Suprapubic skin (tissue), 4 donors: Measurements from ENCODE around the gene ZNF398. TPM values are rescaled to one million over a fixed set of nuclear protein-coding genes. Genes with fewer than 3 reads are reported as not detected.

ENCODE experiments used
- DNase-seq, 2 donors: peaks; one replicate each; pipeline ENCODE4 v3.0.0-alpha.2; 2019; ENCODE audit warnings: low spot score in 2 of 2
- H3K27ac ChIP-seq: fragments of 200-600 bp; sonication (generic); one replicate; pipeline ENCODE4 v1.5.1; 2019
- H3K27me3 ChIP-seq: fragments of 200-600 bp; sonication (generic); one replicate; pipeline ENCODE4 v1.5.1; 2019
- H3K36me3 ChIP-seq: fragments of 200-600 bp; sonication (generic); one replicate; pipeline ENCODE4 v1.5.1; 2019
- H3K4me1 ChIP-seq: fragments of 200-600 bp; sonication (generic); one replicate; pipeline ENCODE4 v1.5.1; 2019
- H3K4me3 ChIP-seq: fragments of 200-600 bp; sonication (generic); one replicate; pipeline ENCODE4 v1.5.1; 2019; ENCODE audit warnings: mild to moderate bottlenecking
- H3K9me3 ChIP-seq: fragments of 200-600 bp; sonication (generic); one replicate; pipeline ENCODE4 v1.5.1; 2019
- CTCF ChIP-seq, 2 donors: fragments of 200-600 bp in 1 of 2; fragments of 450-650 bp in 1 of 2; sonication (generic) in 1 of 2; IDR thresholded peaks; one replicate each; pipeline ENCODE4 v1.5.1; 2016 to 2019; ENCODE audit warnings: antibody characterized with exemption in 2 of 2, mild to moderate bottlenecking in 1 of 2, moderate library complexity in 1 of 2
- EP300 ChIP-seq: sonication (generic); formaldehyde crosslinking; IDR thresholded peaks from one replicate; pipeline ENCODE4 v1.6.1; 2017; ENCODE audit warnings: antibody characterized with exemption
- POLR2A ChIP-seq, 2 donors: fragments of 450-650 bp; IDR thresholded peaks; one replicate each; pipeline ENCODE4 v1.6.1; 2017; ENCODE audit warnings: antibody characterized with exemption in 2 of 2, mild to moderate bottlenecking in 2 of 2, moderate library complexity in 2 of 2
- POLR2AphosphoS5 ChIP-seq, 3 donors: sonication (generic); formaldehyde crosslinking; IDR thresholded peaks; one replicate each; pipeline ENCODE4 v1.6.1; 2017; ENCODE audit warnings: antibody characterized with exemption in 3 of 3
- WGBS: methylation state at CpG from one replicate; pipeline ENCODE4 v1.1.5; 2018; 5-methylcytosine and 5-hydroxymethylcytosine counted together
- total RNA-seq, 4 donors: library from RNA; depleted of rRNA; stranded (reverse); fragments of >200 nt; gene quantifications; one replicate each; pipeline ENCODE4 v1.1.0, GENCODE V29; 2016

Gene ZNF398
- total RNA-seq, 4 donors from 2014 or later = 25.7 to 50.4 (median 33.9) TPM

GRCh38 chr7:149166630-149167352 is 19.5 kb downstream of the ZNF398 start:
- Histone ChIP-seq H3K27ac (no peak overlapping the region), H3K27me3 (no peaks in the 10 kb centered on the region), H3K9me3 (no peaks in the 10 kb centered on the region), H3K4me3 (no peak overlapping the region), H3K36me3 (peaks cover 75% of the 10 kb centered on the region), H3K4me1 (no peaks in the 10 kb centered on the region)
- DNase-seq = no peak
- TF ChIP-seq POLR2A (IDR thresholded peaks at IDR 0.05) = no peak
- no peak for TF ChIP-seq CTCF (IDR thresholded peaks at IDR 0.05)
- TF ChIP-seq POLR2AphosphoS5 (IDR thresholded peaks at IDR 0.05) = no peak
- no peak for TF ChIP-seq EP300

GRCh38 chr7:149171892-149172533 is 24.8 kb downstream of the ZNF398 start:
- Histone ChIP-seq H3K27ac (no peak overlapping the region), H3K27me3 (no peaks in the 10 kb centered on the region), H3K36me3 (peaks cover 65% of the 10 kb centered on the region), H3K4me3 (no peak overlapping the region), H3K4me1 (no peaks in the 10 kb centered on the region), H3K9me3 (no peaks in the 10 kb centered on the region)
- TF ChIP-seq CTCF (IDR thresholded peaks at IDR 0.05) (no peak), POLR2AphosphoS5 (IDR thresholded peaks at IDR 0.05) (no peak)
- WGBS = 83% methylated on average over 9 of the region's 9 CpGs
- no peak for DNase-seq

- 78% methylated on average over 1 of the region's 1 CpG for WGBS
- no peak overlapping the region for H3K27ac ChIP-seq
- H3K9me3 ChIP-seq = no peaks in the 10 kb centered on the region
- H3K27me3 ChIP-seq = no peaks in the 10 kb centered on the region
- H3K4me3 ChIP-seq = no peak overlapping the region
- no peak for DNase-seq
- H3K36me3 ChIP-seq = peaks cover 66% of the 10 kb centered on the region
- no peaks in the 10 kb centered on the region for H3K4me1 ChIP-seq
- TF ChIP-seq POLR2AphosphoS5 (IDR thresholded peaks at IDR 0.05) (no peak), EP300 (no peak), POLR2A (IDR thresholded peaks at IDR 0.05) (no peak), CTCF (IDR thresholded peaks at IDR 0.05) (no peak)
These were observed 25.3 kb downstream of the ZNF398 start for GRCh38 chr7:149172534-149172920.

DNA sequence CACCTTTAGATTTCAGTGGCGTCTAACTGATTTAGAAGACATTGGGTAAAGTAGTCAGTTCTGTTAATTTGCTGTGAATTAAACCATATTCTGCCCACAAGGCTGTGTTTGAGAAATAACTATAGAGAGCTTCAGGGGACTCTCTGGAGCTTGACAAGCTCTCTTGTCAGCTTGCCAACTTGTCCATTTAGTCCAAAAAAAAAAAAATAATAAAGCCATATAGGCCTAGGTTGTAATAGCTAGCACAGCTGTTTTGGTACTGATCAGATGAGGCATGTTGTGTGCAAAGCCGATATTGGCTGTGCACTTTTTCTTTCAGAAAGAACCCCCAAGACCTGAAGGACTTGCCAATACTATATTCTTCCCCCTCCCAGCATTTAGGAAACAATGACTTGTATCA is 27.9 kb downstream of the ZNF398 start:
- 86% methylated on average over 2 of the region's 2 CpGs for WGBS

More for the DNA sequence above, 27.9 kb downstream of the ZNF398 start:
- TF ChIP-seq EP300 (no peak), POLR2AphosphoS5 (IDR thresholded peaks at IDR 0.05) (no peak), POLR2A (IDR thresholded peaks at IDR 0.05) (no peak), CTCF (IDR thresholded peaks at IDR 0.05) (no peak)
- H3K27me3 ChIP-seq = no peaks in the 10 kb centered on the region
- H3K27ac ChIP-seq = no peak overlapping the region
- peaks cover 71% of the 10 kb centered on the region for H3K36me3 ChIP-seq
- no peaks in the 10 kb centered on the region for H3K9me3 ChIP-seq
- H3K4me1 ChIP-seq = peaks cover 3% of the 10 kb centered on the region
- DNase-seq = no peak
- H3K4me3 ChIP-seq = no peak overlapping the region
